ENCODE data around the gene OR2Z1.

Gene OR2Z1

GRCh38 chr19:8721334-8721733, at the start of gene OR2Z1:
OR2Z1 (plus strand) TSS chr19:8721634; CDS start chr19:8731029, 9,395 bp downstream.
- no peak for DNase-seq (ENCODE audit: low spot score)

GRCh38 chr19:8673276-8673891, 48.0 kb upstream of the OR2Z1 start:
- no peak for DNase-seq (ENCODE audit: low spot score)

GRCh38 chr19:8675066-8675465, 46.4 kb upstream of the OR2Z1 start:
- no peak for DNase-seq (ENCODE audit: low spot score)

GRCh38 chr19:8678244-8678807, 43.1 kb upstream of the OR2Z1 start:
- no peak for DNase-seq (ENCODE audit: low spot score)

GRCh38 chr19:8680676-8681344, 40.6 kb upstream of the OR2Z1 start:
- no peak for DNase-seq (ENCODE audit: low spot score)

GRCh38 chr19:8681345-8682029, 39.9 kb upstream of the OR2Z1 start:
- no peak for DNase-seq (ENCODE audit: low spot score)

GRCh38 chr19:8682472-8682871, 39.0 kb upstream of the OR2Z1 start:
- no peak for DNase-seq (ENCODE audit: low spot score)

GRCh38 chr19:8682931-8683330, 38.5 kb upstream of the OR2Z1 start:
- DNase-seq (ENCODE audit: low spot score), result no peak

- no peak for DNase-seq (ENCODE audit: low spot score)
These were observed 37.2 kb upstream of the OR2Z1 start for GRCh38 chr19:8684001-8684902.

GRCh38 chr19:8686549-8686948, 34.9 kb upstream of the OR2Z1 start:
- no peak for DNase-seq (ENCODE audit: low spot score)

- no peak for DNase-seq (ENCODE audit: low spot score)
These were observed 32.5 kb upstream of the OR2Z1 start for GRCh38 chr19:8688930-8689329.

- DNase-seq (ENCODE audit: low spot score), result no peak
These were observed 30.5 kb upstream of the OR2Z1 start for GRCh38 chr19:8690753-8691539.

- no peak for DNase-seq (ENCODE audit: low spot score)
These were observed 25.9 kb upstream of the OR2Z1 start for GRCh38 chr19:8695501-8695900.

- DNase-seq (ENCODE audit: low spot score), result no peak
These were observed 25.5 kb upstream of the OR2Z1 start for GRCh38 chr19:8695911-8696310.

- no peak for DNase-seq (ENCODE audit: low spot score)
These were observed 24.4 kb upstream of the OR2Z1 start for GRCh38 chr19:8696993-8697392.

- DNase-seq (ENCODE audit: low spot score), result no peak
These were observed 23.6 kb upstream of the OR2Z1 start for GRCh38 chr19:8697671-8698432.

GRCh38 chr19:8698433-8699063, 22.9 kb upstream of the OR2Z1 start, which contains the start of gene ACTL9:
ACTL9 (minus strand) TSS chr19:8698795; CDS start chr19:8698701, 94 bp downstream.
- no peak for DNase-seq (ENCODE audit: low spot score)

GRCh38 chr19:8699908-8700307, 21.5 kb upstream of the OR2Z1 start:
- DNase-seq (ENCODE audit: low spot score), result no peak

GRCh38 chr19:8700956-8701355, 20.5 kb upstream of the OR2Z1 start:
- DNase-seq (ENCODE audit: low spot score), result no peak

- no peak for DNase-seq (ENCODE audit: low spot score)
These were observed 19.1 kb upstream of the OR2Z1 start for GRCh38 chr19:8702350-8702749.

Measured in GM03348 (cell line).